Peyer's patch (tissue), 4 donors: Measurements from ENCODE around the gene CDH23.

Source experiments
- CTCF ChIP-seq, 6 experiments: fragments of 450-650 bp in 4 of 6; fragments of 200-600 bp in 2 of 6; sonication (generic) in 1 of 6; IDR thresholded peaks; one replicate each; pipeline ENCODE4 v1.5.1; 2017 to 2019; ENCODE audit warnings: antibody characterized with exemption in 6 of 6, mild to moderate bottlenecking in 3 of 6, moderate library complexity in 1 of 6
- POLR2A ChIP-seq, 2 donors: fragments of 450-650 bp; IDR thresholded peaks; one replicate each; pipeline ENCODE4 v1.5.1; 2017; ENCODE audit warnings: antibody characterized with exemption in 2 of 2, mild to moderate bottlenecking in 2 of 2, moderate library complexity in 2 of 2

- TF ChIP-seq CTCF (IDR thresholded peaks at IDR 0.05) (no peak), POLR2A (IDR thresholded peaks at IDR 0.05) (no peak)
Observed at GRCh38 chr10:71657604-71658466, 261.1 kb downstream of the CDH23 start.
